CD4-positive, CD25-positive, alpha-beta regulatory T cell (primary cell): Measurements from ENCODE around the gene NDST4. TPM values are rescaled to one million over a fixed set of nuclear protein-coding genes. Genes with fewer than 3 reads are reported as not detected.

Experiments used
- ATAC-seq, 2 donors: fragments of 150-1000 bp; cut with Tn5 transposase; one replicate each; pipeline ENCODE4 v1.10.0; 2021; ENCODE audit warnings: low read depth in 2 of 2, moderate number of reproducible peaks in 2 of 2, moderate library complexity in 1 of 2
- DNase-seq, 3 donors: peaks; one replicate each; pipeline versions ENCODE4 v3.0.0 to v3.0.0-alpha.2; 2012 to 2022; ENCODE audit warnings: mixed read lengths in 1 of 3
- H3K27ac ChIP-seq: one replicate; pipeline ENCODE4 v1.7.0; 2013; ENCODE audit warnings: mild to moderate bottlenecking, low read length; ENCODE audit not compliant: insufficient read depth, poor library complexity, severe bottlenecking
- H3K27me3 ChIP-seq: one replicate; pipeline ENCODE4 v1.7.0; 2013; ENCODE audit warnings: low read length; ENCODE audit not compliant: control insufficient read depth, insufficient read depth
- H3K36me3 ChIP-seq: one replicate; pipeline ENCODE4 v1.7.0; 2013; ENCODE audit warnings: mild to moderate bottlenecking, low read length, moderate library complexity; ENCODE audit not compliant: control insufficient read depth, insufficient read depth
- H3K4me1 ChIP-seq: 2 replicates; pipeline ENCODE4 v1.7.0; 2013; ENCODE audit warnings: mild to moderate bottlenecking, low read length; ENCODE audit not compliant: insufficient read depth, control insufficient read depth, poor library complexity, severe bottlenecking
- H3K4me3 ChIP-seq: one replicate; pipeline ENCODE4 v1.7.0; 2013; ENCODE audit warnings: low read depth, mild to moderate bottlenecking, low read length, moderate library complexity
- H3K9me3 ChIP-seq, 2 experiments: 1 replicate in 1 of 2; 2 replicates in 1 of 2; pipeline ENCODE4 v1.7.0; 2013; ENCODE audit warnings: low read length in 2 of 2, mild to moderate bottlenecking in 1 of 2, moderate library complexity in 1 of 2; ENCODE audit not compliant: control insufficient read depth in 2 of 2
- H3K27ac Mint-ChIP-seq, 3 donors: one replicate each; pipeline ENCODE4 v1.8.0; 2020 to 2022; ENCODE audit warnings: mild to moderate bottlenecking in 3 of 3, mixed read lengths in 3 of 3, moderate library complexity in 2 of 3
- H3K27me3 Mint-ChIP-seq: one replicate; pipeline ENCODE4 v1.8.0; 2022; ENCODE audit warnings: mild to moderate bottlenecking, mixed read lengths
- H3K36me3 Mint-ChIP-seq: one replicate; pipeline ENCODE4 v1.8.0; 2020; ENCODE audit warnings: mixed read lengths
- H3K4me1 Mint-ChIP-seq, 4 donors: one replicate each; pipeline ENCODE4 v1.8.0; 2020 to 2022; ENCODE audit warnings: mixed read lengths in 4 of 4, mild to moderate bottlenecking in 1 of 4
- H3K4me3 Mint-ChIP-seq, 4 donors: one replicate each; pipeline ENCODE4 v1.8.0; 2020 to 2022; ENCODE audit warnings: mild to moderate bottlenecking in 4 of 4, mixed read lengths in 4 of 4, moderate library complexity in 3 of 4
- H3K9me3 Mint-ChIP-seq, 7 donors: one replicate each; pipeline ENCODE4 v1.8.0; 2020 to 2022; ENCODE audit warnings: mixed read lengths in 7 of 7, mild to moderate bottlenecking in 3 of 7, moderate library complexity in 2 of 7
- polyA plus RNA-seq, 4 donors: library from polyadenylated mRNA; unstranded; fragments of 300-500 nt; fragmentation: Illumina TruSeq; gene quantifications; one replicate each; pipeline ENCODE4 v1.2.3, GENCODE V29; 2021
- total RNA-seq: library from RNA; stranded (reverse); gene quantifications from one replicate; pipeline ENCODE4 v1.2.3, GENCODE V29; 2022

The NDST4 gene
- total and polyA plus RNA-seq, 5 donors from 2014 or later, result not detected

DNA sequence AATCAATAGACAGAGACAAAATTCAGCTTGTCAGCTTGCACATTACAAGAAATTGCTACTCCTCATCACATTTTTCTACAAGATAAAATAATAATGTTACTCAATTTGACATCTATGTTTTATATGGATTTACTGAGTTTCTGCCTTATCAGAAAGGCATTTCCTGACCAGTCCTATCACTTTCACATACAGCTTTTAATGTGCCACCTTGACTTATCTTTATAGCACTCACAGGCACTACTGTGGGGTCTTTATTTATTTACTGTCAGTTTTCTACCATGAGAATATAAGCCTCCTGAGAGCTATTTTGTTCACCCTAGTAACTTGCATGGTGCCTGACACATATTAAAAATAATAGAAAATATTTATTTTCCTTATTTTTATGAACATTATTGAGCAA, 6.0 kb downstream of the NDST4 start:
- Mint-ChIP-seq H3K27ac (no peak overlapping the region), H3K27me3 (no peaks in the 10 kb centered on the region), H3K9me3 (peaks cover 0 to 10% (median 2%) of the 10 kb centered on the region in 7 donors), H3K4me3 (no peak overlapping the region), H3K4me1 (no peaks in the 10 kb centered on the region), H3K36me3 (no peaks in the 10 kb centered on the region)
- no peak overlapping the region for H3K27ac ChIP-seq
- no peaks in the 10 kb centered on the region for H3K4me1 ChIP-seq
- H3K9me3 ChIP-seq, result no peaks in the 10 kb centered on the region
- DNase-seq (no peak), ATAC-seq (no peak)
- no peak overlapping the region for H3K4me3 ChIP-seq
- no peaks in the 10 kb centered on the region for H3K27me3 ChIP-seq
- H3K36me3 ChIP-seq, result no peaks in the 10 kb centered on the region

DNA sequence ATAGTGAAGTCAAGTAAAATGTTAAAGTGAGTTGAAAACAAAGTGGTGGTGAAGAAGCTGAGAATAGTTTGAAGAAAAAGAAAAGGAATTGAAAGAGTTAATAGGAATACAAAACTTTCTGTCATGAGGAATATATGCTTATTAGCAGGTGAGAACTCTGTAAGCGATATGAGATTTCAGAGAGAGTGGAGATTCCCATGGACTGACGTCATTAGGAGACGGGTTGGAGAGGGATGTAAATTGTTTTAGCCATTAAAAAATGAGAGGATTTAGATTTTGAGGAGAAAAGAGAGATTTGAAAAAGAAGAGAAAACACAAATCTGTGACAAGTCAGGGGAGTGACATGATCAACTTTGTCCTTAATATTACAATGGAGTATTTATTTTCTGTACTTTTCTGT, 11.7 kb downstream of the NDST4 start:
- Histone ChIP-seq H3K9me3 (no peaks in the 10 kb centered on the region), H3K4me1 (no peaks in the 10 kb centered on the region), H3K4me3 (no peak overlapping the region), H3K27ac (no peak overlapping the region), H3K27me3 (no peaks in the 10 kb centered on the region), H3K36me3 (no peaks in the 10 kb centered on the region)
- DNase-seq (no peak), ATAC-seq (no peak)
- H3K27ac Mint-ChIP-seq, result no peak overlapping the region
- H3K27me3 Mint-ChIP-seq, result no peaks in the 10 kb centered on the region
- H3K9me3 Mint-ChIP-seq, result peaks cover 0 to 8% (median 3%) of the 10 kb centered on the region in 7 donors
- H3K4me3 Mint-ChIP-seq, result no peak overlapping the region
- no peaks in the 10 kb centered on the region for H3K36me3 Mint-ChIP-seq
- H3K4me1 Mint-ChIP-seq, result no peaks in the 10 kb centered on the region

DNA sequence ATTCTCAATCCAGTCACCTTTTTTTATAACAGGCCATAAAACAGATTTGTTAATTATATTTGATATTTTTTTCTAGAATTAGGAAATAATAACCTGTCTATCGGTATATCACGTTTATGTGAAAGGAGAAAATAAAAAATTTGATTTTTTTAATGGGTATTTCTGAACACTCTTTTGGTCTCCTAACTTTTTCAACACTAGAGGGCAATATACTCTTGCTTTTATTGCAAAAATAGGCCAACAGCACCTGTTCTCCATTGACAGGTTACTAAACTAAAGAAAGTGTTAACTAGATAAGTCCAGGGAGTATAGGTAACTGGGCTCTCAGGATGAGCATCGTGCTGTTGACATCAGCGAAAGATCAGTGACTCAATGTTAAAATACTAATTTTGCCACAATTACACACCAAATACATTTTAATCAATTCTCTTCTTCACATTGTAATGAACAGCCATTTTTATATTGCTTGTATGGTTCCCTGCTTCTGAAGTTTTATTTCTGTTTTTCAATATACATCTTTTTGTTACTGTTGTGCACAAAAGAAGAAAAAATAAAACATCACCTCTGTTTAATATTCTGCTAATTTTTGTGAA, 22.8 kb downstream of the NDST4 start:
- no peak overlapping the region for H3K4me3 ChIP-seq
- H3K4me1 ChIP-seq, result no peaks in the 10 kb centered on the region
- Mint-ChIP-seq H3K4me3 (no peak overlapping the region), H3K36me3 (no peaks in the 10 kb centered on the region), H3K27me3 (no peaks in the 10 kb centered on the region), H3K4me1 (no peaks in the 10 kb centered on the region), H3K27ac (no peak overlapping the region), H3K9me3 (peaks cover 0 to 2% (median 0%) of the 10 kb centered on the region in 7 donors)
- H3K27ac ChIP-seq, result no peak overlapping the region
- H3K36me3 ChIP-seq, result no peaks in the 10 kb centered on the region
- no peak for ATAC-seq
- DNase-seq, result peak in 1 of 3 donors; percentile 10
- H3K9me3 ChIP-seq, result no peaks in the 10 kb centered on the region
- H3K27me3 ChIP-seq, result no peaks in the 10 kb centered on the region

DNA sequence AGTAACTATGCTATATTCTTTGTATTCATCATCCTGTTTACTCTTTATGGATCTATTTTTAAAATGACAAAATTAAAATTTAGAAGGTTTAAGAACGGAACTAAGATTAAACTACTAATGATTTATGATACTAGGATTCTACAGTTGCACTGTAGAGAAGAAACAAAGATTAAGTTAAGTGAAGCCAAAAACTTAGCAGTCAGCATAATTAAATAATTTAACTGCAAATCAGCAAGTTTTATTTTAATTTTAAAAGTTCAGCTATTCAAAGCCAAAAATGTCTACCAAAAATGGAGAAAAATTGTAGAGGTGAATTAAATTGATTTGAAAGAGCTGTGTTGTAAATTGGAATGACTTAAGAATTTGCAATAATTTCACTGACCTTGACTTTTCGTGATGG, 30.8 kb downstream of the NDST4 start:
- Mint-ChIP-seq H3K27me3 (no peaks in the 10 kb centered on the region), H3K4me3 (no peak overlapping the region), H3K9me3 (peaks cover 0 to 12% (median 2%) of the 10 kb centered on the region in 7 donors), H3K27ac (no peak overlapping the region), H3K4me1 (no peaks in the 10 kb centered on the region), H3K36me3 (no peaks in the 10 kb centered on the region)
- Histone ChIP-seq H3K4me1 (no peaks in the 10 kb centered on the region), H3K27ac (no peak overlapping the region), H3K27me3 (no peaks in the 10 kb centered on the region), H3K4me3 (no peak overlapping the region), H3K9me3 (no peaks in the 10 kb centered on the region), H3K36me3 (no peaks in the 10 kb centered on the region)
- ATAC-seq (no peak), DNase-seq (no peak)

DNA sequence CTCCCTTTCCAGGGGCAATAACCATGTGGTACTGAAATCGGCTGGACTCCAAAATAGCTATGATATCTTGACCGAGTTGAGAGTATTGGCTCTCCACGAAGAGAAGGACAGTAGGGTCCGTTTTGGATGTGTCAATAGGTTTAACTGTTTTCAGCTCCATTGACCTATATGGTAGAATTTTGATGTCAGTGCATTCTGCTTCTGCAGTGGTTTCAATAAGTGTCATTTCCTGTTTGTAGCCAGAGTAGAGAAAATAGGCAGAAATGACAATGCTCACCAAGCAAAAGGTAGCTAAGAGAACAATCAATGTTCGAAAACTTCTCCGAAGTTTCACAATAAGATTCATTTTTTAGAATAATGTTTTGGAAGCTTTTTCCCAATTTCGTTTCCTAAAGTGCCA, 36.7 kb downstream of the NDST4 start:
- no peak for ATAC-seq
- Mint-ChIP-seq H3K27me3 (no peaks in the 10 kb centered on the region), H3K27ac (no peak overlapping the region), H3K36me3 (no peaks in the 10 kb centered on the region), H3K4me1 (no peaks in the 10 kb centered on the region), H3K9me3 (peaks cover 0 to 13% (median 3%) of the 10 kb centered on the region in 7 donors), H3K4me3 (no peak overlapping the region)
- H3K27me3 ChIP-seq, result no peaks in the 10 kb centered on the region
- no peaks in the 10 kb centered on the region for H3K36me3 ChIP-seq
- no peaks in the 10 kb centered on the region for H3K4me1 ChIP-seq
- H3K9me3 ChIP-seq, result no peaks in the 10 kb centered on the region
- no peak overlapping the region for H3K27ac ChIP-seq
- DNase-seq, result no peak
- no peak overlapping the region for H3K4me3 ChIP-seq

DNA sequence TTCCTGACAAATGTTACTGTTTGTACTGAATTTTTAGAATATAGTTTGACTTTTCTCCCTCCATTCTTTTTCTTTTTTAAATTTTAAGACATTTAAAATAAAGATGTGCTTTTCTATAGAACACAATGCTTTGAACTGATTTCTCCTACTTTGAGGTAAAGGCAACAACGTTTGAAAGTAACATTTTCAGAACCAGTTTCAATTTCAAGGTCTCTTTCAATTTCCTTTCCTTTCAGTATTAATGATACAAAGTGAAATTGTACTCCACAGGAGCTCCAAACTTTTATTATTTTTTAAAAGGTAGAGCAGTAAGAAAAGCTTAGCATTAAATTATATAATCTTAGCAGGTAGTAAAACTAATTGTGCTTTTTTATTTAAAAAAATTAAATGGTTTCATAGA, 54.9 kb downstream of the NDST4 start:
- H3K27me3 Mint-ChIP-seq, result no peaks in the 10 kb centered on the region
- DNase-seq, result no peak
- no peaks in the 10 kb centered on the region for H3K36me3 ChIP-seq
- no peak overlapping the region for H3K27ac Mint-ChIP-seq
- H3K9me3 Mint-ChIP-seq, result peaks cover 0 to 5% (median 0%) of the 10 kb centered on the region in 7 donors
- no peaks in the 10 kb centered on the region for H3K4me1 ChIP-seq
- ATAC-seq, result no peak
- H3K4me3 Mint-ChIP-seq, result no peak overlapping the region
- no peaks in the 10 kb centered on the region for H3K4me1 Mint-ChIP-seq
- H3K4me3 ChIP-seq, result no peak overlapping the region
- H3K36me3 Mint-ChIP-seq, result no peaks in the 10 kb centered on the region
- no peak overlapping the region for H3K27ac ChIP-seq
- H3K9me3 ChIP-seq, result no peaks in the 10 kb centered on the region
- H3K27me3 ChIP-seq, result no peaks in the 10 kb centered on the region

DNA sequence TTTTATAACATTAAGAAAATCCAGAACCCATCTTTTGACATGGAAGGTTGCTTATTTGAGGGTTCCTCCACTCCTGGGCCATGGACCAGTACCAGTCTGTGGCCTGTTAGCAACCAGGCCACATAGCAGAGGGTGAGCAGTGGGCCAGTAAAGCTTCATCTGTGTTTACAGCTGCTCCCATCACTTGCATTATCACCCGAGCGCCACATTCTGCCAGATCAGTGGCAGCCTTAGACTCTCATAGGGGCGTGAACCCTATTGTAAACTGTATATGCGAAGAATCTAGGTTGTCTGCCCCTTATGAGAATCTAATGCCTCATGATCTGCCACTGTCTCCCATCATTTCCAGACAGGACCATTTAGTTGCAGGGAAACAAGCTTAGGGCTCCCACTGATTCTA, 58.6 kb downstream of the NDST4 start:
- Mint-ChIP-seq H3K36me3 (no peaks in the 10 kb centered on the region), H3K27me3 (no peaks in the 10 kb centered on the region), H3K27ac (no peak overlapping the region), H3K9me3 (peaks cover 0 to 5% (median 4%) of the 10 kb centered on the region in 7 donors), H3K4me3 (no peak overlapping the region), H3K4me1 (no peaks in the 10 kb centered on the region)
- Histone ChIP-seq H3K36me3 (no peaks in the 10 kb centered on the region), H3K4me3 (no peak overlapping the region), H3K27me3 (no peaks in the 10 kb centered on the region), H3K27ac (no peak overlapping the region), H3K4me1 (no peaks in the 10 kb centered on the region), H3K9me3 (no peaks in the 10 kb centered on the region)
- DNase-seq, result no peak
- no peak for ATAC-seq

DNA sequence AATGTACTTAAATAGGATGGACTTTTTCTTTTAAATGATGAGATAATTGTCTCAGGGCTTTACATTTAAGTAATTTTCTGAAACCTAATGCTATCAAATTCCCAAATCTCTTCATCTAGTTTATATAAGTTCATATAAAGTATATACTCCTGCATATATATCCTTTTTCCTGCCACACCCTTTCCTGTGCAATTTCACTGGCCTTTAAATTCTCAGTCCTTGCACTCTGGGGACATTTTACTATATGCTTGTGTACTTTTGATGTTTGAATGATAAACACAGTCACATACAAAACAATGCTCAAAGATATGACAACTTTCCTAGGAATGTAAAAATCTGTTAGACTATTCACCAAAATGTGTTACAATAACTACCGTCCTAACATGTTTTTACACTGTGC, 60.1 kb downstream of the NDST4 start:
- H3K4me3 Mint-ChIP-seq, result no peak overlapping the region

More for the DNA sequence above, 60.1 kb downstream of the NDST4 start:
- H3K27me3 Mint-ChIP-seq, result no peaks in the 10 kb centered on the region
- Histone ChIP-seq H3K36me3 (no peaks in the 10 kb centered on the region), H3K27ac (no peak overlapping the region), H3K4me3 (no peak overlapping the region), H3K27me3 (no peaks in the 10 kb centered on the region), H3K9me3 (no peaks in the 10 kb centered on the region), H3K4me1 (no peaks in the 10 kb centered on the region)
- no peaks in the 10 kb centered on the region for H3K36me3 Mint-ChIP-seq
- no peak overlapping the region for H3K27ac Mint-ChIP-seq
- ATAC-seq (no peak), DNase-seq (no peak)
- H3K4me1 Mint-ChIP-seq, result no peaks in the 10 kb centered on the region
- H3K9me3 Mint-ChIP-seq, result peaks cover 0 to 5% (median 4%) of the 10 kb centered on the region in 7 donors
